ENCODE data around the gene KRT78.
"Not testable (repeated sequence)": the region's sequence is repeated elsewhere in the genome, so short reads cannot be mapped to it uniquely, and the experiment has no call there.

The KRT78 gene

GRCh38 chr12:52809166-52809565, 39.6 kb downstream of the KRT78 start:
- DNase-seq = no peak

GRCh38 chr12:52808573-52809160, 40.1 kb downstream of the KRT78 start:
- no peak for DNase-seq

GRCh38 chr12:52807544-52808470, 41.0 kb downstream of the KRT78 start:
- no peak for DNase-seq

GRCh38 chr12:52806821-52807543, 41.8 kb downstream of the KRT78 start:
- DNase-seq = no peak

GRCh38 chr12:52806169-52806811, 42.5 kb downstream of the KRT78 start:
- no peak for DNase-seq

- DNase-seq = no peak
These were observed 43.1 kb downstream of the KRT78 start for GRCh38 chr12:52805739-52806138.

GRCh38 chr12:52805000-52805399, 43.8 kb downstream of the KRT78 start:
- DNase-seq = no peak

- no peak for DNase-seq
These were observed 46.4 kb downstream of the KRT78 start for GRCh38 chr12:52802442-52802841.

GRCh38 chr12:52801773-52802172, 47.0 kb downstream of the KRT78 start:
- DNase-seq = no peak

- no peak for DNase-seq
These were observed 48.4 kb downstream of the KRT78 start for GRCh38 chr12:52800259-52800917.

GRCh38 chr12:52799505-52800211, 49.1 kb downstream of the KRT78 start:
- DNase-seq = no peak

GRCh38 chr12:52798671-52799504, 49.9 kb downstream of the KRT78 start:
- DNase-seq = no peak

GRCh38 chr12:52798003-52798670, 50.7 kb downstream of the KRT78 start:
- DNase-seq = no peak

- no peak for DNase-seq
These were observed 51.3 kb downstream of the KRT78 start for GRCh38 chr12:52797529-52797894.

- no peak for DNase-seq
These were observed 51.8 kb downstream of the KRT78 start for GRCh38 chr12:52796839-52797528.

- DNase-seq = no peak
These were observed 52.4 kb downstream of the KRT78 start for GRCh38 chr12:52796429-52796794.

- no peak for DNase-seq
These were observed 52.9 kb downstream of the KRT78 start, which contains the start of gene KRT3 for GRCh38 chr12:52795694-52796428. Gene KRT3, minus strand, starts transcription at chr12:52796117. Its CDS starts 75 bp downstream, at chr12:52796042.

- DNase-seq = not testable (repeated sequence)
These were observed 53.5 kb downstream of the KRT78 start for GRCh38 chr12:52795332-52795674.
